Activated T-helper 9 cell treated with anti-CD3 and anti-CD28 coated beads, Interleukin-2, amount 50 U/mL, for 16 hours (primary cell): ENCODE measurements around the gene DHX35.

ENCODE experiments used
- DNase-seq: peaks from one replicate; pipeline ENCODE4 v3.0.0-alpha.2; 2020; ENCODE audit warnings: low read depth

The DHX35 gene

DNA sequence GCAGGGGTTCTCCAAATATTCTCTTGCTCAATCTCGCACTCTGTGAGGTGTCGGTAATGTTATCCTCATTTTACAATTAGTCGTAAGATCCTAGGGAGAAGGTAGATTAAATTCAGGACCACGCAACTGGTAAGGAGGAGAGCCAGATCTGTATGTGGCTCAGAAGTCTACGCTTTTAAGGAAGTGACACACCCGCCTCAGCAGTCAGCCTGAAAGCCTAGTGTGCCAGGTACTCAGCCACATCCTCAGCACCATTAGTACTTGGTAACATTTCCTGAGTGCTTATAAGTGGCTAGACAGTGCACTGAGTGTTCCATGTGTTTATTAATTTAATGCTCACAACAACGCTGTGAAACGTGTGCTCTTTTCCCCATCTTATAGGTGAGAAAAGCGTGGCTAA, 63.7 kb downstream of the DHX35 start:
- DNase-seq, result no peak

GRCh38 chr20:39029364-39029763, 67.2 kb downstream of the DHX35 start:
- no peak for DNase-seq

DNA sequence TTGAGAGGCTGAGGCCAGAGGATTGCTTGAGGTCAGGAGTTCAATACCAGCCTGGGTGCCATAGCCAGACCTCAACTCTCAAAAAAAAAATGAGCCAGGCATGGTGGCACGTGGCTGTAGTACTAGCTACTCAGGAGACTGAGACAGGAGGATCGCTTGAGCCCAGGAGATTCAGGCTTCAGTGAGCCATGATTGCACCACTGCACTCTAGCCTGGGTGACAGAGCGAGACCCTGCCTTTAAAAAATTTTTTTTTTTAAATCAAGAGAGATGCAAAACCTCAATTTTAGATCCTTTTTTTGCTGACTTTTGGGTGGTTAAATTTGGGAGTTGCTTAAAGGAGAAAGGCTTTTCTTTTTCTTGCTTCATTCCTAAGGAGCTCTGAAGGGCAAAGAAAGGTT, 70.9 kb downstream of the DHX35 start:
- no peak for DNase-seq

DNA sequence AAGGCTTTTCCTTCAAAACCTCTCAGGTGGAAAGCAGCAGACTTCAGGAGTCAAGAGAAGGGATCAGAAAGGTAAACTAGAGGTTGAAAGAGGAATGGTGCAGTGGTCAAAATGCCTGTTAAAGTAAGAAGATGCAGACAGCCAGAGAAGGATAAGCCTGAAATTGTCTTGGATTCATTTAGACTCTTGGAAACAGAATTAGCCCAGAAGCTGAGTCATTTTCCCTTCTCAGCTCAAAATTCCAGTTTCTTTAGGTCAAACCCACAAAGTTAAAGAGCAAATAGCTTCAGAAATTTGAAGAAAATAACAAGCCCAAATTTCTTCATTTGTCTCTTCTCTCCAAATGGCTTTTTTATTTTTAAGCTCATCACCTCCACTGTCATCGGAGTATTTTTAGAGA, 73.9 kb downstream of the DHX35 start:
- no peak for DNase-seq

GRCh38 chr20:39036851-39037250, 74.7 kb downstream of the DHX35 start:
- DNase-seq, result no peak

- DNase-seq, result no peak
Observed at GRCh38 chr20:39038047-39038446, 75.9 kb downstream of the DHX35 start.

DNA sequence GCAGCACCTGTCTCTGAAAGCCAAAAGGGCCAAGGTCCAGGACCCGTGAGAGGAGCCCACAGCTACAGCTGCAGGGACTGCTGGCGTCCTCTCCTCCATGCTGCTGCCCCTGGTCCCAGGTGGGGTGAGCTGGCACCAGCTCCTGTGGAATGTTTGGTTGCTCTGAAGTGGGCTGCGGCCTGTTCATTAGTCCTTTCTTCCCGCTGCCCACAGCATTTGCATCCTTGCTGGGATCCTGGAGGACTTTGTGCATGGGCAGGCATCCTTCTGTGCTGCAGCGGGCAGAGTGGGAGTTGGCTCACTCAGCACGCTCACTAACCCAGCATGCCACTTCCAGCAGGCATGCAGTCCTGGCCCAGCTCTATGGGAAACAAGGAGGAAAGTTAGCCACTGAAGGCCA, 76.4 kb downstream of the DHX35 start:
- DNase-seq, result no peak

DNA sequence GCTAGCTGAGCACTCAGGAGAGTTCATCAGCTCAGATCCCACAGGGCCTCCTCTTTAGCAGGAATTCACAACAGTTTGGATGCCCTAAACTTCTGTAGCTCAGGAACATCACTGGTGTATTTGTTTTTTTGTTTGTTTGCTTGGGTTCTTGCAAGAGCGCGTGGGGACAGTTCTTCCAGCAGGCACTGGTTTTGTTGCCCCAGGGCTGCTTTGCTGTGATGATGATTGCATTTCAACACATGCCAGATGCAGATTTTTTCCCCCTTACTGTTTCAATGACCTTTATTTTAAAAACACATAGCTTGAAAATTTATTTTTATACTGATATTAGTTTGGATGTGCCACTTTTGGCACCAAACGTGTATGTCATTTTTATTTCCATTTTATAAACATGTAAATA, 77.1 kb downstream of the DHX35 start:
- no peak for DNase-seq

DNA sequence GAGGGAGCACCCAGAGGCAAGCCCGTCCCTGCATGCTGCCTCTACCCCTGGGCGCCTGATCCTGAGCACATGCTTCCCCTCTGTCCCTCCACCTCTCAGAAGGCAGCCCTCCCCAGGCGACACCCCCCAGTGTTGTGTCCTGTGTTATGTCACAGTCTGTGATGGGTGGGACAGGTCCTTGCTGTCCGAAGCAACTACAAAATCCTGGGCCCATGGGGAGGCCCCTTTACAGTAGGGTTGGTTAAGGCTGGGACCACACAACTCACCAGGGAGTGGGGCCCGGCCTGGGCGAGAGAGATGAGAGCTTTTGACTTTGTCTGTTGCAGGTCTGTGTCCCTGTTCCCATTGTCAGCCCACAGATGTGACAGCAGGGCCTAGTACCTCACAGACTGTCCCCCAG, 78.0 kb downstream of the DHX35 start:
- no peak for DNase-seq

GRCh38 chr20:39041067-39041466, 78.9 kb downstream of the DHX35 start:
- DNase-seq, result no peak

GRCh38 chr20:39042279-39043150, 80.4 kb downstream of the DHX35 start:
- no peak for DNase-seq

DNA sequence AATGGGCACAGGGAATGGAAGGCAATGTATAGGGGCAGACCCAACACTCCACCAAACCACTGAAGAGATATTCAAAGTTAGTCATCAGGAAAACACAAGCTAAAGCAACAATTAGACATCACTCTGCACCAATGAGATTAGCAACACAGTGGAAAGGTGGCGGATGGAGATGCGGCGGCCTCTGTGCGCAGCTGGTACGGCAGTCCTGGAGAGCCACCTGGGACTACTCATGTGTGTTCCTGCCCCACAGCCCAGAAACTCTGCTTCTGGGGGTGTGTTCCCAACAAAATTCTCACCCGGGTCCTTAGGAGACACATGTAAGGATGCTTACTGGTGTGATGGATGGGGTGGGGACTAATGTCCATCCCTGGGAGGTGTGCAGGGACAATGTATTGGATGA, 82.4 kb downstream of the DHX35 start:
- no peak for DNase-seq

- no peak for DNase-seq
Observed at GRCh38 chr20:39045676-39046075, 83.5 kb downstream of the DHX35 start.

DNA sequence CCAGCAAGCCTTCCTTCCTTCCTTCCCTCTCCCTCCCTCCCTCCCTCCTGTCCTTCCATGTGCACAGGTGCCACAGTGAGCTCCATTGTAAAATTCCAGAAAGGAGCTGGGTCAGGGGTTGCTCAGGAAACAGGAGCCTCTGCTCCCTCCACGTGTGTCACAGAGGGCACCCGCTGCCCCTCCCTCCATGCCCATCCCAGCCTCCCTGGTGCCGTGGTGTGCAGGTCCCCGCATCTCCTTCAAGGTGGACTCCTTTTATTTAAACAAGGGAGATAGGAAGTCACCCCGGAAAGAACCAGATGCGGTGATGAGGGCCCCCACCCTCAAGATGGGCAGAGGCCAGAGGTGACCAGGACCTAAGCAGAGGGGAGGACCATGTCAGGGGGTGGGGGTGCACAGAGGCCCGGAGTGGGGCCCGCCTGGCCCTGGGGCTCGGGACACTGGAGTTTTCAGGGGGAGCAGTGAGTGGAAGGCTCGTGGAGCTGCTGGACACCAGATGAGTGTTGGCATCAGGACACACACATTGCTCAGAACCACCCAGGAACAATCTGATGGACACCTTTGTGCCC, 85.4 kb downstream of the DHX35 start:
- DNase-seq, result no peak

DNA sequence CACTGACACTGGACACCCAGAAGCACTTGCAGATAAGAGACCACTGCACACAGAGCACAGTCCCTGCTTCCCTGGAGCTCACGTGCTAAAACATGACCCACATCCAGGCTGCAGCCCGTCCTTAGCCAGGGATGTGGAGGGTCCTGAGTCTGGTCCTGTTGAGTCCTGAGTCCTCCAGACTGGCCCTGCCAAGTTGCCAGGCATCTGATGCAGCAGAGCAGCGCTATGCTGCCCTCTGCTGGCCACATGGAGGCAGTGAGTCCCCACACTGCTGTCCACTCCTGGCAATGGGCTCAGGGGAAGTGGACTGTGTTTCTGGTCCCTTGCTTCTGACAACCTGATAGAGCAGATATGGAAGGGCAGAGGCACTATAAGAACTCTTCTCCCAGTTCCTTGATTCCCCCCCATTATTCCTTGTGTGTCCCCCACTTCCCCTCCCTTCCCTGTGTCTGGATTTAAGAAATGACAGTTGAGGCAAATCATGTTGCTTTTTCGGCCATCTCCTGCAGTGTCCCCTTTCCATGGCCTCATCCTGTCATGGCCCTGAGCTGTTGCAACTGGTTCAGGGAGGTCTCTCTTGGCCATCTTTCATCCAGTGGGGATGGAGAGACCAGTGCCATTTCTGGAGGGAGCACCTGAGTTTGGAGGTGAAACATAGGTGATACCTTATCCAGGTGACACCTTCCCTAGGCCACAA, 86.0 kb downstream of the DHX35 start:
- peak; percentile 58 for DNase-seq

GRCh38 chr20:39049148-39049547, 87.0 kb downstream of the DHX35 start:
- no peak for DNase-seq

GRCh38 chr20:39049684-39050554, 87.8 kb downstream of the DHX35 start:
- DNase-seq, result peak; percentile 71

DNA sequence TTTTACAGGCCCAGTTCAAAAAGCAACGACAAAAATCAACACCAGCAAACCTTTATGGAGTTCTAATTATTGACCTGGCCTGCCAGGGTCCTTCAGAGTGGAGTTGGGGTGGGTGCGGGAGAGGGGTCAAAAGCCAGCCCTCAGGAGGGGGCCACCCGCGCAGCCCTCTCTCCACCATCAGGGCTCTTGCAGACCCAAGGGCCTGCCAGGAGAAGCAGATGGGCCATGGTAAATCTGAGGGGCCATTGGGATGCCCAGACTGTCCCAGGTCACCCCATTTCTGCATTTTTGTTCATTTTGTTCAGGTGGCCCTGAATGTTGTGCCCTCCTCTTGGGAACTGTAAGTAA, 88.4 kb downstream of the DHX35 start:
- DNase-seq, result no peak

DNA sequence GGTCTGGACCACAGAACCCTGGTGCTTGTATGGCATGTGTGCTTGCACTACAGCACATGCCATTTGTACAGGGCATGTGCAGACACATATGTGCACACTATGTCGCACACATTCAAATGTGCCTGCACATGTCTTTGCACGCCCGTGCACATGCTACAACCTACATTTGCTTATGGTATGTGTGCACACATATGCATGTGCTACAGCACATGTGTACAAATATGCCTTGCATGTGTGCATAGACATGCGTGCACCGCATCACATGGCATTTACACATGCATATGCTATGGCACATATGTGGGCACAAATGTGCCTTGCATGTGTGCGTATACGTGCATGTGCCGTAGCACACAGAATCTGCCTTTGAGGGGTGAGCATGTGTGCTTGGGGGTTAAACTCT, 90.5 kb downstream of the DHX35 start:
- no peak for DNase-seq

- no peak for DNase-seq
Observed at GRCh38 chr20:39057143-39057542, 95.0 kb downstream of the DHX35 start.

DNA sequence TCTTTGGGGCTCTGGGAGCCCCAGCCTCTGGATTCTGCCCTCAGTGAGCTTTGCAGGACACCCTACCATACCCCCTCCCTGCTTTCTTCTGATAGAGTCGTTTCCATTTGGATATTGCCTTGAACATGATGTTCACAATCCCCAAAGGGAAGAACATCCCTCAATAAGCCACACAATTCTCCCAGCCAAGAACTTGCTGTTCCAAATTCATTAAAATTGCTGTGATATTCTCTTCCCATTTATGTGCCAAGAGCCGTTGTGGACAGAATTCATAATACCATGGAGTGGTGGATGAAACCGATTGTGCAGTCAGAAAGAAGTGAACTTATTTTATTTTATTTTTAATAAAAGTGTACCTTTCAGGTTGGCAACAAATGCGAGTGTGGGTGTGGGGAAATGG, 95.8 kb downstream of the DHX35 start:
- DNase-seq, result no peak

- no peak for DNase-seq
Observed at GRCh38 chr20:39059036-39059435, 96.9 kb downstream of the DHX35 start.
